GM10847 (cell line): ENCODE measurements around the gene FGF18.

Source experiments
- POLR2A ChIP-seq: IDR thresholded peaks from 2 replicates; pipeline ENCODE4 v1.6.1; 2011; ENCODE audit not compliant: insufficient read length; ENCODE audit errors: extremely low read depth

The FGF18 gene

DNA sequence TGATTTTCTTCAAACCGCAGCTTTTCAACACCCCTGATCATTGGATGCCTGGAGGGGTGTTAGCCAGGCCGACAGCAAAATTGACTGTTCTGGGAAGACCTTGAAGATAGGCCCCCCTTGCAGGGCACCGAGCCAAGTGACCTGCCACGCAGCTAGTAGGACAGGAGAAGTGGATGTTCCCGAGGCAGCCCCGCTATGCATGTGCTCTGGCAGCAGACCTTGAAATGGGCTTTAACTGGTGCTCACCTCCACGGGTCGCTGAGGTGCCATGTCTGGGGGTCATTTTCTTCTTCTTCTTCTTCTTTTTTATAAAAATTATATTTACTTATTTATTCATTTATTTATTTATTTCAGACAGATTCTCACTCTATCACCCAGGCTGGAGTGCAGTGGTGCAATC, 12.6 kb downstream of the FGF18 start:
- TF ChIP-seq POLR2A: no peak

DNA sequence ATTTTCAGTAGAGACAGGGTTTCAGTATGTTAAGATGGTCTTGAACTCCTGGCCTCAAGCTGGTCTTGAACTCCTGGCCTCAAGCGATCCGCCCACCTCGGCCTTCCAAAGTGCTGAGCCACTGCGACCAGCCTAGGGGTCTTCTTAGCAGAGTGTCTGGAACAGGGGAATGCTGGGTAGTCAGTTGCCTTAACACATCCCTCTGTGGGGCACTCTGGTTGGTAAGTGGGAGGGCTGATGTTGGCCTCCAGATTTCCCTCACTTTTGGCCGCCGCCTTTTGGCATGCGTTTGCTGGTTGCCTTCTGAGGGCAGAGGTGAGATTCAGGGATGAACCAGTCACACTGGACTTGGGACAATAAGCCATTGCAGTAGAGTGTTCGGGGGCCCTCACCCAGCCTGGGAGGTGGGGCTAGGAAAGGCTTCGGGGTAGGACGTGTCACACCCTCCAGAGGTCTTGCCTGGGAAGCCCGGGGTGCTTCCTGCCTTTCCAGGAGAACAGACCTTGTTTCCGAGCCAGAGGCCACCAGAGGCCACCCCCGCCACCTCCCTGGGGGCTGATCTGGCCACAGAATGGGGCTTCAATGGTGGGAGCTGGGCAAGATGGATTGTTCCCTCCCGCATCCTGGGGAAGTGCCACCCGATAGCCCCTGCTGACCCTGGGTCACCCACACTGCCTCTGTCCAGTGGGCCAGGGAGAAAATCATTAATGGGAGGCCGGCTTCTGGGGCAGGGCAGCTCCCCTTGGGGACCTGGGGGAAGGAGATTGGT, 13.3 kb downstream of the FGF18 start:
- no peak for TF ChIP-seq POLR2A

DNA sequence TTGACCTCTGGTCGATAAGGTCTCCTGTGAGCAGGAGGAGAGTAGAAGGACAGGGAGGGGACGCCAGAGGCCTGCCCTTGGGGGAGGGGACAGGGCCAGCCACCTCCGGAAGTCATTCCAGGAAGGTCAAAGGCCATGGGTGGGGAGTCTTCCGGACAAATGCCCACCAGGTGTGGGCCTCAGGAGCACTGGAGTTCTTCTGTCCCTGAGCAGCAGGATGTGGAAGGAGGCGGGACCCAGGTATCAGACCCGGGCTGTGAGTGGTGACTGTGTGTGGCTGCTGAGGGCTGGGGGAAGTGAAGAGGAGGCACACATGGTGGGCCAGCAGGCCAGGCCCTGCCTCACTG, 13.9 kb downstream of the FGF18 start:
- TF ChIP-seq POLR2A: no peak

DNA sequence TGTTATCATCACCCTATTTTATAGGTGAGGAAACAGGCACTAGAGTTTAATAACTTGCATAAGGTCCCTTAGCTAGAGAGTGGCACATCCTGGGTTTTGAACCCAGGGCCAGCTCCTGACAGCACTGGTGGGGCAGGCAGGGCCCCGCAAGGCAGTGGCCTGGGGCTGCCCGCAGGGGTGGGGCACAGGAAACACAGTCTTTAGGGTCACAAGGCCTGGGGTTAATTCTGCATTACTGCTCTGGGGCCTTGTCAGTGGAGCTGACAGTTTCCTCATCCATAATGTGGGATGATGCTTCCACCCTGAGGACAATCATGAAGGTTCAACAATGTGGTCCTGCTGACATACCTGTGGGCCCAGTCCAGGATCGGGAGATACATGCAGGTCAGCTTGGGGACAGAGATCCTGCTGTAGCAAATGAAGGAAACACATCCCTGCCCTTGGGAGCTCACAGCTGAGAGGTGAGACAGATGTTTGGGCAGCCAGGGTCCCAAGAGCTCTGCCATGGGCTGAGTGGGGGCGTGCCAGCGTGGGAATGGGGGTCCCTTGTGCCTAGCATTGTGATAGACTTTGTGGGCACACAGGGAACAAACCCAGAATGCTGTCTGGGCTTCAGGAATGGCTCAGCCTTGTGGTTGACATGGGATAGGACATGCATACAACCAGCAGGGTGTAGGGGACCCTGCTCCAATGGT, 14.7 kb downstream of the FGF18 start:
- TF ChIP-seq POLR2A: no peak

DNA sequence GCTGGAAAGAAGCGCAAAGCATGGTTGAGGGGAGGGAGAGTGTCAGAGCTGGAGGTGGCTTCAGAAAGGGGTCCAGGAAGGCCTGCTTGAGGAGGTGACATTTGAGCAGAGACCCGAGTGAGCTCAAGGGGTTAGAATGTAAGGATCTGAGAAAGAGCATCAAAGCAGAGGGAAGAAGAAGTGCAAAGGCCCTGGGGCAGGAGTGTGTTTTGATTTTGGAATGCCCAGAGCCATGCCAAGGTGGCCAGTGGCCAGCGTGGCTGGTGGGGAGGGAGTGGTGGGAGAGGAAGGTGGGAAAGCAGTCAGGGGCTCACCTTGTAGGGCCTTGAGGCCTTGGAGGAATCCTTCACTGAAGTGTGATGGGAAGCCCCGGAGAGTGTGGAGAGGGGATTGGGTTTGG, 15.4 kb downstream of the FGF18 start:
- TF ChIP-seq POLR2A: no peak

DNA sequence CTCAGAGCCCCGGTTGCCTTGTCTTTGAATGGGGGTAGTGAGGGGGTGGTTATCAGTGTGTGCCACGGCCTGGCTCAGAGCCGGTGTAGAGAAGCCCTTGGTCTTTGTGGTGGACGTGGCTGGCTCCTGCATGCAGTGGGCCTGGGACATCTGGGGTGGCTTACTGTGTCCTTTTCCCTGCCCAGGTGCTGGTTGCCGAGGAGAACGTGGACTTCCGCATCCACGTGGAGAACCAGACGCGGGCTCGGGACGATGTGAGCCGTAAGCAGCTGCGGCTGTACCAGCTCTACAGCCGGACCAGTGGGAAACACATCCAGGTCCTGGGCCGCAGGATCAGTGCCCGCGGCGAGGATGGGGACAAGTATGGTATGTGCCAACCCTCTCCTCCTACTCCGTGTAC, 16.5 kb downstream of the FGF18 start:
- no peak for TF ChIP-seq POLR2A

DNA sequence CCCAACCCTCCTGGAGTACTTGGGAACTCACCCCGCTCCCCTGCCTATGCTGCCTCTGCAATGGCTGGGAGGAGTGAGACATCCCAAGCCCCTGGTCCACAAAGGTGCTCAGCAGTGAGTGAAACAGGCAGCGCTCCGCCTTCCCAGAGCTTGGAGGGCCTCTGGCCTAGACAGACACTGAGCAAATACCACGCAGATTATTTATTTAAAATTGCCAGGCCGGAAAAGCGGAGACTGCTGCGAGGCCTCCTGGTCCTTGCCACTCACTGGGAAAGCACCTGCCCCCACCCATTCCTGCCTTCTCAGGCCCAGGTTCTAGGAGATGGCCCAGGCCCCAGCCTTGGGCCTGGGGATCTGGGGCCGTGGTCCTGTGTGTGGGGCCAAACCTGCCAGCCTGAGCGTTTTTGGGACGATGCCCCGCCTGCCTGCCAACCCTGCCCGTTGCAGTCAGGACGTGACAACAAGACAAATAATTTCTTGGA, 17.4 kb downstream of the FGF18 start:
- no peak for TF ChIP-seq POLR2A

DNA sequence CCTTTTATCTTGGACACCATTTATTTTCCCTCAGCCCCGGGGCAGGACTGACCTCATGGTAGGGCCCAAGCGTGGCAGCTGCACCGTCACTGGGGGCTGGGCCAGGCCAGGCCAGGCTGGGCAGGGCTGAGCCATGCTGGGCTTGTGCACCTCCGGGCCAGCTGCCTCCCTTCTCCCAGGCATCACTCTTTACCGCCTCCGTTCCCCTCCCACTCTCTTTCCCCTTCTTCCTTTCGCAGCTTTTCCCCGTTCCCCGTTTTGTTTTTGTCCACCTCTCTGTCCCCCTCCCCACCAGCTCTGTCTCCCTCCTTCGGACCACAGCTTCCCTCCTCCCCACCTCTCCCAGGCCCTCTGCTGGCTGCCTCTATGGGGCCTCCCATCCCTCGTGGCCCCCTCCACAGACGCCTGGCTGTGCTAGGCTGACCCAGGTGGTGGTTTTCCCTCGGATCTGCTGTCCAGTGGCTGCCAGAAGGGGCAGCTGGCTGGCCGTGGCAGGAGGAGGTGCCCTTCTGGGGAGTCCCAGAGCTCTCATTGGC, 17.9 kb downstream of the FGF18 start:
- TF ChIP-seq POLR2A: no peak

DNA sequence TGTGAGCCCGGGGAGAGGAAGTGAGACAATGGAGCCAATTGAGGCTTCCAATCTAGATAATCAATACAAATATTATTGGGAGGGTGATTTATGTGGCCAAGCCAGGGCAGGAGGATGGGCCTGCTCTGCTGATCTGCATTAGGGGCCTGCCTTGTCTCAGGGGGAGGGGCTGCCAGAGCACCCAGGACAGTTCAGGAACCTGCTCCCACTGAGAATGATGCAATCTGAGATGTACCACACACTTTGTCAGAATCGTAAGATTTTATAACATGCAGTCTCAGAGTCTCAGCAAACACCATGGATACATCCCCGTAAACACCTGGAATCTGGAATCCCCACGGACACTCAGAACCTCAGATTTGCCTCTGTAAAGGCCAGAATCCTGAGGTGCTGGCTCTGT, 19.3 kb downstream of the FGF18 start:
- TF ChIP-seq POLR2A: no peak

DNA sequence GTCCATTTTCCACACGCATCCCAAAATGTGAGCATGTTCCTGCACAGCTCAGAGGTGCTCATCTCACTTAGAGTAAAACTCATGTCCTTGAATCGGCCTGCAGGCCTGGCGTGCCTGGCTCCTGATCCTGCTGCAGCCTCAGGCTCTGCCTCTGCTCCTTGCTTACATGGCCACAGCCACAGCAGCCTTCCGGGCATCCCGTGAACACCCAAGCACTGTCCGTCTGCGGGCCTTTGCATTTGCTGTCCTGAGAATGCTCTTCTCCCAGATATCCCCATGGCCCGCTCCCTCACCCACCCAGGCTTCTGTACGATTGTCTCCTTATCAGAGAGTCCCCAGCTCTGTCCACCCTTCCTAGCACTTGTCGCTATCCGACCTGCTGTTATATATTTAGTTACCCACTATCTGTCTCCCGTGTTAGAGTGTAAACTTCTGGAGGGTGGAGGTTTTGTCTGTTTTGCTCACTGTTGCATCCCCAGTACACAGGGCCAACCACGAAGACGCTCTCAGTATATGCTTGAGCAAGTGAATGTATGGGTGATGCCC, 21.9 kb downstream of the FGF18 start:
- no peak for TF ChIP-seq POLR2A

DNA sequence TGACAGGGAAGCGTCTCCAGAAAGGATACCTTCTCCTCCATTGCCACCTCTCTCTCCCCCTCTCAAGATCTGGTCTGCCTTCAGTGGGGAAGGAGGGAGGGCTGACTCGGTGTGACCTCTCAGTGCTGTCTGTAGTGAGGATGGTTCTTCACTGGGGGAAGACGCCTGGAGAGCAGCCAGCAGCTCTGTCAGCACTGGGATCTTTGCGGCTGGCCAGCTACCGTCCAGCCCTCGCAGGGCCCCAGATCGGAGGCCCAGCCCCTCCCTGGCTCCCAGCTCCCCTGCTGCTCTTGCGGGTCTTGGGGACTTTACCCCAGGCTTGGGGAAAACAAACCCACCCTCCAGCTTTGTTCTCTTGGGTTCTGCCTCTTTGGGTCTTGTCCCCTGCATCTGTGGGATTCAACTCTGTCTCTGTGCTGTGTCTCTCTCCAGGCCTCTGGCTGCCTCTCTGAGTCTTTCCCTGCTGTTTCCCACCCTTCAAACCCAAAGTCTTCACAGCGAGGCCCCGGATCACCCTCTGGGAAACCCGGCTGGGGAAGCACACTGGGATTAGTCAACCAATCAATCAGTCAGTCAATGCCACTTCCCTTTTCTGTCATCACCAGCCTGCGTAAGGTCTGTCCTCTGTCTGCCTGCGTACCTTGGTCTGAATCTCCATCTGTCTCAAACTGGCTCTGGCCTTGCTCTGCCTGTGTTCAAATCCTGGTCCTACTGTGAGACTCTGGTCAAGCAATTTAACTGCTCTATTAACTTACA, 23.0 kb downstream of the FGF18 start:
- TF ChIP-seq POLR2A: no peak

DNA sequence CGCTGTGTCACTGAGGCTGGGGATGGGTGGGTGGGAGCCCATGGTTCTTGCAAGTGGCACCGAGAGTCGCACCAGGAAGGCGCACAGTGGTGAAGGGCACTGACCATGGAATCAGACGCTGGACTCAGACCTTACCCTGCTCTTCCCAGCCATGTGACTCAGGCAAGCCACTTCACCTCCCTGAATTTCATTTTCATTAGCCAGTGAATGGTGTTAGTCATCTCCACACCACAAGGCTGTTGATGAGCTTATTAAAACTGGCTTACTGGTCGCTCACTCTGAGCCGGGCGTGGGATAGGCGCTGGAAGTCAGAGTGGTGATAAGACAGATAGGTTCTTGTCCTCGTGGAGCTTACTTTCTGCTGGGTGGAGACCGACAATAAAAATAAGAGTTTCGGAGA, 25.1 kb downstream of the FGF18 start:
- no peak for TF ChIP-seq POLR2A

DNA sequence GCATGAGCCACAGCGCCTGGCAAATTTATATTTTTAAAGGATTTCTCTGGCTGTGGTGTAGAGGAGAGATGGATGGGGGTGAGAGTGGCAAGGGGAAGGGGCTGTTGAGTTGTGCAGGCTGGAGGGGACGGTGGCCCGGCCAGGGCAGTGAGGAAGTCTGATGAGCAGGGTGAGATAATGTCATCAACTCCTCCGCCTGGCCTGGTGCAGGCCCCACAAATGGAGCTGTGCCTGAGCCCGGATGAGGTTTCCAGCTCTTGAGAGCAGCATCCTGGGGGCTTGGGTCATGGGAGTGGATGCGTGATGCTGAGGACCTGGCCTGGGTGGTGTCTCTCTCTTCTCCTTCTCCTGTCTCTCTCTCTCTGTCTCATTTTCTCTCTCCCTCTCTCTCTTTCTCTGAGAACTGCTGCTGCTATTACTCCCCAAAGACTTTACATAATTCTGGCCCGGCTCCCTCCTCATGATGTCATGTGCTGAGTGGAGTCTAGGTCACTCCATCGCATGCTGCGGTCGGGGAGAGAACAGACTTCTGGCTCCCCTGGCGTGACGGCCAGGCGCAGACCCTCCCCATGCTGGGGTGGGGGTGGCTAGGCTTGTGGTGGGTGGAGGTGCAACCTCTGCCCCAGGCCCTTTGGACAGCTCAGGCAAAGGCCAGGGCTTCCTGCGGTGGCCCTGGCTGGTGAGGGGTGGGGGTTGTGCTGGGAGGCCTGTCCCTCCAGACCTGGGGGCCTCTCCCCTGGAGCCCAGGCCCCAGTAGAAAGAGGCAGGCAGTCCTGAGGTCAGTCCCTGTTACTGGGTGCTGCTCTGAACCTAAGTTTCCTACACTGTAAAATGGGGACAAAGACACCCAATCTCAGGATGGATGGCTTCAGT, 26.4 kb downstream of the FGF18 start:
- no peak for TF ChIP-seq POLR2A

DNA sequence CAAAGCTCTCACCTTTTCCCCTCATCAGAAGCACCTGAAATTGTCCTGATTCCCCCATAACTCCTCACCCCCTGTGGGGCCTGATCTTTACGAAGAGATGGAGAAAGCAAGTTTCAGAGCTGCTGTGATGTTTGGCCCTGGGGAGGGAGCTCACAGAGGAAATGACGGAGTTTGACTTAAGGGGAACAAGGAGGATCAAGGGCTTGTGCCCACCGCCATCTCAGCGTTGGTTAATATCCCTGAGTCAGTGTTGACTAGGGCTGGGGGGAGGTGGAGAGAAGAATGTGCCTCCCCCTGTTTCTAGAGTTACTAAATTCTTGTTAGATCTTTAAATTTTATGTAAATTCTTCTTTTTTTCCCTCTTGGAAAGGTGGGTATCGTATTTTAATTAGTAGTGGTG, 27.8 kb downstream of the FGF18 start:
- TF ChIP-seq POLR2A: no peak

DNA sequence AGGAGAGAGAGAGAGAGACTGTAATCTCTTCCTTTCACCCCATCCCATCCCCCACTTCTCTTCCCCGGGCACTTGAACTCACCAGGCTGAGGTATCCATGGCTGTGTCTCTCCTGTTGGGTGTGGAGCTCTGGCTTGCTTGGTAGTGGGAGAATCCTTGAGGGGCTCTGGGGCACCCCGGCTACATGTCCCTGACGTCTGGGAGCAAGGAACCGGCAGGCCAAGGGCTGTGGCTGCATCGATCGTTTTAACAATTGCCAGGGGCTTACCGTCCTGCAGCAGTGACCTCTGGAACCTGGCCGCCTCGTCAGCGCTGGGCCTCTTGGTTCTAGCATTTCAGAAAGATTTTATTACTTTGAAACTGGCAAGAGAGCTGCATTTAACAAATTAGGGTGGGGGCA, 30.0 kb downstream of the FGF18 start:
- TF ChIP-seq POLR2A: no peak
